Neural cell (in vitro differentiated cells): ENCODE results near the gene ZSCAN1. TPM values are rescaled to one million over a fixed set of nuclear protein-coding genes. Genes with fewer than 3 reads are reported as not detected.

Experiments
- H2AFZ ChIP-seq: fragments of 200-600, 300-800 bp; sonication (generic), shearing (Covaris generic); 2 replicates; pipeline ENCODE4 v1.6.0; 2014; ENCODE audit warnings: low read depth, mild to moderate bottlenecking, antibody characterized with exemption, low read length, moderate library complexity
- H3F3A ChIP-seq: fragments of 200-600 bp; shearing (Covaris generic); 2 replicates; pipeline ENCODE4 v1.6.1; 2016; ENCODE audit warnings: mild to moderate bottlenecking, moderate library complexity, mixed read lengths, antibody characterized with exemption, low read length; ENCODE audit not compliant: insufficient read depth, poor library complexity, severe bottlenecking
- H3K27ac ChIP-seq: fragments of 200-600, 300-800 bp; sonication (generic), shearing (Covaris generic); 2 replicates; pipeline ENCODE4 v1.5.1; 2014; ENCODE audit warnings: mild to moderate bottlenecking, low read length, moderate library complexity
- H3K27me3 ChIP-seq: fragments of 300-800, 200-600 bp; sonication (generic), shearing (Covaris generic); 2 replicates; pipeline ENCODE4 v1.6.0; 2014; ENCODE audit warnings: mild to moderate bottlenecking, low read depth, low read length, moderate library complexity; ENCODE audit not compliant: insufficient read depth
- H3K36me3 ChIP-seq: fragments of 300-800, 200-600 bp; sonication (generic), shearing (Covaris generic); 2 replicates; pipeline ENCODE4 v1.5.1; 2014; ENCODE audit warnings: mild to moderate bottlenecking, antibody characterized with exemption, low read length, moderate library complexity; ENCODE audit not compliant: insufficient read depth
- H3K4me2 ChIP-seq: fragments of 300-800, 200-600 bp; sonication (generic), shearing (Covaris generic); 2 replicates; pipeline ENCODE4 v1.6.0; 2014; ENCODE audit warnings: mild to moderate bottlenecking, low read length
- H3K4me3 ChIP-seq: fragments of 300-800, 200-600 bp; sonication (generic), shearing (Covaris generic); 2 replicates; pipeline ENCODE4 v1.5.1; 2014; ENCODE audit warnings: mild to moderate bottlenecking, low read length, moderate library complexity
- H3K79me2 ChIP-seq: fragments of 200-600 bp; shearing (Covaris generic); replicated peaks from 2 replicates; pipeline ENCODE4 v1.6.0; 2014; ENCODE audit warnings: mild to moderate bottlenecking, low read length, moderate library complexity; ENCODE audit not compliant: insufficient read depth
- H3K9ac ChIP-seq: fragments of 300-800, 200-600 bp; sonication (generic), shearing (Covaris generic); 2 replicates; pipeline ENCODE4 v1.6.1; 2016; ENCODE audit warnings: mild to moderate bottlenecking, low read length, mixed read lengths
- H3K9me2 ChIP-seq: fragments of 200-600 bp; shearing (Covaris generic); 2 replicates; pipeline ENCODE4 v1.6.1; 2016; ENCODE audit warnings: mild to moderate bottlenecking, low read length, mixed read lengths; ENCODE audit not compliant: insufficient read depth
- H3K9me3 ChIP-seq: fragments of 200-600, 300-800 bp; sonication (generic), shearing (Covaris generic); 2 replicates; pipeline ENCODE4 v1.6.1; 2016; ENCODE audit warnings: mild to moderate bottlenecking, mixed run types, low read length, moderate library complexity, mixed read lengths
- H4K20me1 ChIP-seq: fragments of 200-600 bp; shearing (Covaris generic); 2 replicates; pipeline ENCODE4 v1.6.1; 2016; ENCODE audit warnings: mild to moderate bottlenecking, mixed run types; ENCODE audit not compliant: insufficient read depth
- EP300 ChIP-seq: fragments of 450-650 bp; conservative IDR thresholded peaks from 2 replicates; pipeline ENCODE4 v1.6.1; 2014; ENCODE audit warnings: antibody characterized with exemption, mild to moderate bottlenecking, moderate library complexity; ENCODE audit not compliant: poor library complexity, severe bottlenecking
- EZH2 ChIP-seq: fragments of 200-600, 300-800 bp; shearing (Covaris generic), sonication (generic); IDR thresholded peaks from 2 replicates; pipeline ENCODE4 v1.6.1; 2014; ENCODE audit warnings: antibody characterized with exemption, low read length, borderline replicate concordance, mild to moderate bottlenecking; ENCODE audit not compliant: insufficient read depth, poor library complexity, severe bottlenecking
- MXI1 ChIP-seq: fragments of 450-650 bp; conservative IDR thresholded peaks from 2 replicates; pipeline ENCODE4 v1.6.1; 2014; ENCODE audit warnings: antibody characterized with exemption, mild to moderate bottlenecking; ENCODE audit not compliant: poor library complexity, severe bottlenecking
- POLR2AphosphoS5 ChIP-seq: IDR thresholded peaks from 2 replicates; pipeline ENCODE4 v1.6.1; 2012
- RAD21 ChIP-seq: fragments of 450-650 bp; conservative IDR thresholded peaks from 2 replicates; pipeline ENCODE4 v1.6.1; 2014; ENCODE audit warnings: antibody characterized with exemption, mild to moderate bottlenecking, moderate library complexity
- REST ChIP-seq: IDR thresholded peaks from 2 replicates; pipeline ENCODE4 v1.6.1; 2012; ENCODE audit warnings: borderline replicate concordance
- SMC3 ChIP-seq: fragments of 450-650 bp; conservative IDR thresholded peaks from 2 replicates; pipeline ENCODE4 v1.6.1; 2014; ENCODE audit warnings: antibody characterized with exemption, mild to moderate bottlenecking, moderate library complexity; ENCODE audit not compliant: poor library complexity
- TAF1 ChIP-seq: IDR thresholded peaks from 2 replicates; pipeline ENCODE4 v1.6.1; 2012; ENCODE audit warnings: low read depth
- polyA plus RNA-seq: library from polyadenylated mRNA; depleted of rRNA; stranded (reverse); fragments of >200 nt; gene quantifications from 2 replicates; pipeline ENCODE4 v1.2.3, GENCODE V29; 2014
- TF ChIP-seq, protein P1 (sequence below): fragments of 450-650 bp; IDR thresholded peaks from 2 replicates; pipeline ENCODE4 v1.5.1; 2014; ENCODE audit warnings: antibody characterized with exemption, mild to moderate bottlenecking, moderate library complexity; ENCODE audit not compliant: poor library complexity, severe bottlenecking

Gene ZSCAN1
- polyA plus RNA-seq, 1 donor from 2014 or later, result 6.3 TPM

DNA sequence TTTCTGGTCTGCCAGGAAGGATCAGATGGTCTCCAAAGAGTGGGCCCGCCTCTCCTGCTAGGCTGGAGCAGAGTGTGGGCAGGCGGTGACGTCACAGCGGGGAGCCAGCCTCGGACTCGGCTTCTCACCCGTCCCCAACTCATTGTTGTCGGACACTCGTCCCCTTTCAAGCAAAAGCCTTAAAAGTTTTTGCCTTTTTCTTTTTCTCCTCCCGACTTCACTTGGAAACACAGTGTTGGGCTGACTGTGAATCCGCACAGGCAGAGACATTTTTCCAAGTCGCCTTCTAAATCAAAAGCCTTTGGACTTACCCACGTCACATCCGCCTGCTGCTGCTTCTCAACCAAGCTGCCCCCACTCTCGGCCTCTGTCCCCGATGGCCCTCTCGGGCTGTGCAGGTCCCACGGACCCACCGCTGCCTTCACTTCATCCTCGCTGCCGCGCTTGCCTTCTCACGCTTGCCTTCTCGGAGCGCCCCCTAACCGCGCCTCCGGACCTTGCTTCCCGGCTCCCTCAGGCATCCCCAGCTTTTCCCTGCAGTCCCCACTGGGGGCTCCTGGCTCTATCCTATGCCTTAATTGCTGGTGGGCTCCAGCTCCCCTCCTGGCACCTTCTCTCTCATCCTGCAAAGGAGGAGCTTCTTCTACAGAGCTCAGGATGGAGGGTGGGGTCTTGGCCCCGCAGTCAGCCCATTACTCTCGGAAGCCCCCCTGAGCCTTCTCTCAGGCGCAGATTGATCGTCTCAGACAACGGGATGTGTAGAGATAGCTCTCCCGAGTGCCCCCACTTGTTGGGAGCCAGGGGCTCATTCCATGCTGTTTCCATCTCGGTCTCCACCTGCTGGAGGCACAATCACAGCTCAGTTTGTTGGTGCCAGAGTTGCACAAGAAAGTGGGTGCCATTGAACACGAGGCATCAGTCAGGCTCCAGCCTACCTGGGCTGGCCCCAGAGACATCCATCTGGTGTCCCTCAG is 21.4 kb downstream of the ZSCAN1 start:
- no peak overlapping the region for H3K4me2 ChIP-seq

DNA sequence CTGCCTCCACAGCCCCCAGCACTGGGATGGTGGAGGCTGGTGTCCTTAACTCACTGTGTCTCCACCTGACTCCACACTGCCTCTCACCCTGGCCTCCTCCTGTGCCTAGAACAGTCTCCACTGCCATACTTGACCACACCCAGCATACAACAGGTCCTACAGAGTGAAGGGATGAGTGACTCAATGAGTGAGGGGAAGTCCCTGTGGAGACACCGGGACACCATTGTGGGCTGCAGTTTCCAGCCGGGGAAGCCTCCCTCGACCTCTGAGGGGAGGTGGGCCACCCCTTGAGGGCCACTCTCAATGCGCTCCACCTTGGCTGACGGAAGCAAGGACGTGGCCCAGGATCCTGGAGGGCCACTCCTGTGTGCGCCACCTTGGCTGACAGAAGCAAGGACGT is 22.4 kb downstream of the ZSCAN1 start:
- no peaks in the 10 kb centered on the region for H3K27me3 ChIP-seq
- no peak overlapping the region for H3K4me2 ChIP-seq
- H3F3A ChIP-seq, result no peaks in the 10 kb centered on the region
- no peak overlapping the region for H3K27ac ChIP-seq
- peaks cover 7% of the 10 kb centered on the region for H3K36me3 ChIP-seq
- no peak overlapping the region for H3K9ac ChIP-seq
- peaks cover 14% of the 10 kb centered on the region for H3K9me3 ChIP-seq
- no peaks in the 10 kb centered on the region for H3K79me2 ChIP-seq
- H3K4me3 ChIP-seq, result no peak overlapping the region
- TF ChIP-seq EZH2 (no peak), REST (no peak), SMC3 (no peak), POLR2AphosphoS5 (no peak), TAF1 (no peak), RAD21 (no peak), EP300 (no peak), MXI1 (no peak)
- TF ChIP-seq, protein P1, sequence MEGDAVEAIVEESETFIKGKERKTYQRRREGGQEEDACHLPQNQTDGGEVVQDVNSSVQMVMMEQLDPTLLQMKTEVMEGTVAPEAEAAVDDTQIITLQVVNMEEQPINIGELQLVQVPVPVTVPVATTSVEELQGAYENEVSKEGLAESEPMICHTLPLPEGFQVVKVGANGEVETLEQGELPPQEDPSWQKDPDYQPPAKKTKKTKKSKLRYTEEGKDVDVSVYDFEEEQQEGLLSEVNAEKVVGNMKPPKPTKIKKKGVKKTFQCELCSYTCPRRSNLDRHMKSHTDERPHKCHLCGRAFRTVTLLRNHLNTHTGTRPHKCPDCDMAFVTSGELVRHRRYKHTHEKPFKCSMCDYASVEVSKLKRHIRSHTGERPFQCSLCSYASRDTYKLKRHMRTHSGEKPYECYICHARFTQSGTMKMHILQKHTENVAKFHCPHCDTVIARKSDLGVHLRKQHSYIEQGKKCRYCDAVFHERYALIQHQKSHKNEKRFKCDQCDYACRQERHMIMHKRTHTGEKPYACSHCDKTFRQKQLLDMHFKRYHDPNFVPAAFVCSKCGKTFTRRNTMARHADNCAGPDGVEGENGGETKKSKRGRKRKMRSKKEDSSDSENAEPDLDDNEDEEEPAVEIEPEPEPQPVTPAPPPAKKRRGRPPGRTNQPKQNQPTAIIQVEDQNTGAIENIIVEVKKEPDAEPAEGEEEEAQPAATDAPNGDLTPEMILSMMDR, result no peak
- no peak overlapping the region for H2AFZ ChIP-seq
- no peaks in the 10 kb centered on the region for H4K20me1 ChIP-seq
- no peaks in the 10 kb centered on the region for H3K9me2 ChIP-seq

More for the DNA sequence above, 21.4 kb downstream of the ZSCAN1 start:
- no peak overlapping the region for H3K9ac ChIP-seq
- H3K9me3 ChIP-seq, result peaks cover 12% of the 10 kb centered on the region
- no peaks in the 10 kb centered on the region for H3F3A ChIP-seq
- no peak overlapping the region for H2AFZ ChIP-seq
- no peak overlapping the region for H3K27ac ChIP-seq
- no peaks in the 10 kb centered on the region for H4K20me1 ChIP-seq
- peaks cover 6% of the 10 kb centered on the region for H3K36me3 ChIP-seq
- H3K4me3 ChIP-seq, result no peak overlapping the region
- TF ChIP-seq REST, result no peak
- no peak for TF ChIP-seq EZH2
- TF ChIP-seq POLR2AphosphoS5, result no peak
- TF ChIP-seq MXI1, result no peak
- TF ChIP-seq SMC3, result no peak
- H3K79me2 ChIP-seq, result no peaks in the 10 kb centered on the region
- no peaks in the 10 kb centered on the region for H3K27me3 ChIP-seq
- no peaks in the 10 kb centered on the region for H3K9me2 ChIP-seq
